K562 (cell line): ENCODE measurements around the gene TEAD3. TPM values are rescaled to one million over a fixed set of nuclear protein-coding genes. Genes with fewer than 3 reads are reported as not detected.

Experiments used
- ATAC-seq: fragments of 200-7000 bp; cut with Tn5 transposase; 3 replicates; pipeline ENCODE4 v1.9.1; 2020; ENCODE audit warnings: moderate library complexity
- BruUV-seq: library from RNA; stranded (reverse); fragments of 400-500 nt; replicated peaks from 2 replicates; lab custom pipeline; 2021; lab: Mats Ljungman, UMichigan
- CTCF ChIA-PET: fragments of 300-600 bp; formaldehyde crosslinking; extraction: SDS; loops from one replicate; lab custom pipeline; 2021; ENCODE audit warnings: low intra/inter-chr PET ratio; lab: Yijun Ruan, JAX
- POLR2A ChIA-PET: fragments of 300-600, 350-650 bp; sonication (Branson Sonifier 250); formaldehyde crosslinking; extraction: SDS; loops from one replicate; lab custom pipeline; 2021; ENCODE audit warnings: antibody characterized with exemption, inconsistent platforms; lab: Yijun Ruan, JAX
- DNase-seq, 4 experiments: peaks; one replicate each; pipeline versions ENCODE4 v3.0.0 to v3.0.0-alpha.2; 2011 to 2018; ENCODE audit warnings: low spot score in 3 of 4, mixed read lengths in 3 of 4; ENCODE audit errors: extremely low read depth in 1 of 4
- FAIRE-seq: peaks from 2 replicates; lab custom pipeline; 2011; peaks lifted over from hg19 to GRCh38; lab: Jason Lieb, UNC
- H2AFZ ChIP-seq: 2 replicates; pipeline ENCODE4 v1.6.0; 2011; ENCODE audit warnings: low read depth, low read length, control low read depth, inconsistent platforms
- H3K27ac ChIP-seq: fragments of 200-600 bp; 3 replicates; pipeline ENCODE4 v1.8.0; 2011; ENCODE audit warnings: low read depth, mild to moderate bottlenecking, control low read depth, inconsistent platforms, low read length, moderate library complexity, mixed read lengths; ENCODE audit errors: extremely low read depth
- H3K27me3 ChIP-seq, 2 experiments: fragments of 300-600 bp in 1 of 2; 2 replicates in 1 of 2; 3 replicates in 1 of 2; pipeline versions ENCODE4 v1.6.0 to v1.8.0; 2011; ENCODE audit warnings: inconsistent platforms in 2 of 2, low read length in 2 of 2, mild to moderate bottlenecking in 1 of 2, mixed read lengths in 1 of 2, moderate library complexity in 1 of 2; ENCODE audit not compliant: control insufficient read depth in 2 of 2, insufficient read depth in 2 of 2
- H3K36me3 ChIP-seq: fragments of 300-600 bp; 3 replicates; pipeline ENCODE4 v1.8.0; 2011; ENCODE audit warnings: mild to moderate bottlenecking, low read length, inconsistent platforms; ENCODE audit not compliant: control insufficient read depth, insufficient read depth
- H3K4me1 ChIP-seq, 2 experiments: fragments of 200-600 bp in 1 of 2; replicated peaks in 1 of 2; 2 replicates in 1 of 2; 3 replicates in 1 of 2; pipeline versions ENCODE4 v1.5.1 to v1.8.0; 2011; ENCODE audit warnings: inconsistent platforms in 2 of 2, low read length in 2 of 2, mild to moderate bottlenecking in 1 of 2, mixed read lengths in 1 of 2, moderate library complexity in 1 of 2; ENCODE audit not compliant: control insufficient read depth in 2 of 2, insufficient read depth in 2 of 2
- H3K4me2 ChIP-seq: 2 replicates; pipeline ENCODE4 v1.6.1; 2011; ENCODE audit warnings: low read length, control low read depth, inconsistent platforms, mixed read lengths; ENCODE audit not compliant: insufficient read depth
- H3K4me3 ChIP-seq: fragments of 200-600 bp; sonication (generic), shearing (Covaris generic); 2 replicates; pipeline ENCODE4 v1.5.1; 2016; ENCODE audit warnings: control low read depth, inconsistent platforms
- H3K79me2 ChIP-seq: fragments of 200-600 bp; 3 replicates; pipeline ENCODE4 v1.8.0; 2011; ENCODE audit warnings: low read length, inconsistent platforms; ENCODE audit not compliant: control insufficient read depth, insufficient read depth
- H3K9ac ChIP-seq, 2 experiments: 2 replicates each; pipeline versions ENCODE4 v1.6.0 to v1.6.1; 2011; ENCODE audit warnings: low read depth in 2 of 2, low read length in 2 of 2, control low read depth in 1 of 2, inconsistent platforms in 1 of 2, mild to moderate bottlenecking in 1 of 2, mixed read lengths in 1 of 2; ENCODE audit not compliant: insufficient read depth in 1 of 2
- H3K9me1 ChIP-seq: one replicate; pipeline ENCODE4 v1.6.0; 2011; ENCODE audit warnings: inconsistent platforms, mild to moderate bottlenecking, low read length, moderate library complexity; ENCODE audit not compliant: control insufficient read depth, insufficient read depth
- H3K9me3 ChIP-seq: replicated peaks from 2 replicates; pipeline ENCODE4 v1.5.1; 2011; ENCODE audit warnings: low read depth, low read length, inconsistent platforms; ENCODE audit not compliant: control insufficient read depth, insufficient read depth
- H4K20me1 ChIP-seq: replicated peaks from 2 replicates; pipeline ENCODE4 v1.6.1; 2011; ENCODE audit warnings: low read length, inconsistent platforms, mixed read lengths; ENCODE audit not compliant: control insufficient read depth, insufficient read depth
- BRD9 ChIP-seq: fragments of 450-650 bp; IDR thresholded peaks from 2 replicates; pipeline ENCODE4 v1.6.1; 2018; ENCODE audit warnings: low read depth; ENCODE audit not compliant: partially characterized antibody
- CTCF ChIP-seq, 3 experiments: IDR thresholded peaks in 2 of 3; conservative IDR thresholded peaks in 1 of 3; 2 replicates each; pipeline ENCODE4 v1.5.1; 2011 to 2012; ENCODE audit warnings: low read length in 3 of 3, mild to moderate bottlenecking in 3 of 3, control low read depth in 2 of 3, improper control_type of control experiment in 1 of 3, inconsistent platforms in 1 of 3, low read depth in 1 of 3, mixed read lengths in 1 of 3, moderate library complexity in 1 of 3; ENCODE audit not compliant: insufficient read depth in 2 of 3
- KLF16 ChIP-seq: IDR thresholded peaks from 2 replicates; pipeline ENCODE4 v1.6.1; 2016; ENCODE audit warnings: antibody characterized with exemption
- LEF1 ChIP-seq: fragments of 450-650 bp; IDR thresholded peaks from 2 replicates; pipeline ENCODE4 v1.6.1; 2016; ENCODE audit warnings: mild to moderate bottlenecking
- MYC ChIP-seq, 2 experiments: fragments of 250-450 bp in 1 of 2; sonication (Bioruptor Pico) in 1 of 2; IDR thresholded peaks; 2 replicates each; pipeline versions ENCODE4 v1.5.1 to v1.6.1; 2012 to 2021; ENCODE audit warnings: low read depth in 2 of 2, borderline replicate concordance in 1 of 2, improper control_type of control experiment in 1 of 2, low read length in 1 of 2, mild to moderate bottlenecking in 1 of 2, moderate library complexity in 1 of 2
- NFYB ChIP-seq: IDR thresholded peaks from 2 replicates; pipeline ENCODE4 v1.6.1; 2011; ENCODE audit warnings: mild to moderate bottlenecking, moderate library complexity; ENCODE audit not compliant: insufficient read length; ENCODE audit errors: extremely low read depth
- NR2C1 ChIP-seq, 2 experiments: fragments of 450-650 bp; IDR thresholded peaks; 2 replicates each; pipeline ENCODE4 v1.6.1; 2017; ENCODE audit warnings: mild to moderate bottlenecking in 2 of 2, antibody characterized with exemption in 1 of 2, inconsistent platforms in 1 of 2, missing compliant biosample characterization in 1 of 2, missing genetic modification characterization in 1 of 2
- RAD51 ChIP-seq: fragments of 450-650 bp; IDR thresholded peaks from 2 replicates; pipeline ENCODE4 v1.7.1; 2016; ENCODE audit warnings: low read depth, mild to moderate bottlenecking, borderline replicate concordance
- USF1 ChIP-seq: sonication (generic); formaldehyde crosslinking; IDR thresholded peaks from 2 replicates; pipeline ENCODE4 v1.9.0; 2022; ENCODE audit warnings: mild to moderate bottlenecking, missing genetic modification reagents
- USF2 ChIP-seq: sonication (generic); formaldehyde crosslinking; IDR thresholded peaks from 2 replicates; pipeline ENCODE4 v1.5.0; 2020; ENCODE audit warnings: missing genetic modification reagents
- ZBTB7A ChIP-seq: IDR thresholded peaks from 2 replicates; pipeline ENCODE4 v1.6.1; 2011; ENCODE audit warnings: low read depth, mild to moderate bottlenecking, low read length, moderate library complexity, borderline replicate concordance; ENCODE audit not compliant: control insufficient read depth
- WGBS: fragments of 100-300 bp; shearing (Covaris generic); methylation state at CpG from one replicate; pipeline ENCODE4 v1.1.6; 2016; ENCODE audit warnings: low coverage, mixed read lengths; ENCODE audit not compliant: insufficient coverage; ENCODE audit errors: missing lambda C conversion rate; 5-methylcytosine and 5-hydroxymethylcytosine counted together
- in situ Hi-C: fragments of 300-500 bp; cut with MboI; formaldehyde crosslinking; loops from 4 replicates; pipeline ENCODE4 v1.15.0; 2018; ENCODE audit warnings: inconsistent platforms, mixed read lengths
- intact Hi-C: fragments of 100-400 bp; cut with micrococcal nuclease; formaldehyde crosslinking; loops from 2 replicates; pipeline ENCODE4 v1.14.2; 2022
- polyA plus RNA-seq, 8 experiments: library from polyadenylated mRNA; depleted of rRNA in 4 of 8; stranded (reverse) in 5 of 8; unstranded in 3 of 8; fragments of >200 nt; fragmentation: Nextera tagmentation in 2 of 8; fragmentation: Illumina TruSeq in 1 of 8; extraction: Ambion mirVana in 2 of 8; extraction: Trizol in 1 of 8; gene quantifications; 2 replicates each; pipeline versions ENCODE4 v1.2.1 to v1.2.3, GENCODE V29; 2011 to 2014; ENCODE audit warnings: inconsistent platforms in 1 of 8, missing spikeins in 1 of 8
- total RNA-seq, 7 experiments: library from RNA; depleted of rRNA in 6 of 7; stranded (reverse); fragments of >200 nt in 6 of 7; fragmentation: Illumina TruSeq in 2 of 7; extraction: Trizol in 2 of 7; gene quantifications; 2 replicates each; pipeline versions ENCODE4 v1.2.1 to v1.2.3, GENCODE V29; 2011 to 2021; ENCODE audit warnings: low replicate concordance in 1 of 7

Gene TEAD3
- total and polyA plus RNA-seq, 9 of the 15 experiments (the other 6 are each of a cell fraction or from before 2014, with no cell fraction given) = 0.63 to 13.2 (median 3.3) TPM

GRCh38 chr6:35441205-35441604, 55.7 kb downstream of the TEAD3 start:
- H3K4me1 ChIP-seq = peaks cover 5 to 13% of the 10 kb centered on the region in 2 experiments; a peak in 3 of 5 replicates
- H4K20me1 ChIP-seq = no peaks in the 10 kb centered on the region
- no peak overlapping the region for H3K4me2 ChIP-seq
- no peak overlapping the region for H2AFZ ChIP-seq
- DNase-seq (no peak), FAIRE-seq (no peak), ATAC-seq (no peak)
- intact Hi-C loops = no loop called here
- H3K27ac ChIP-seq = no peak overlapping the region
- BruUV-seq = no TSS peak
- H3K36me3 ChIP-seq = no peaks in the 10 kb centered on the region
- CTCF ChIA-PET = interaction anchor here (1.4 kb wide), 1 partner anchor 8 kb away, joined by 4 read pairs; no protein-coding TSS in a partner anchor
- in situ Hi-C loops = no loop called here
- TF ChIP-seq LEF1 = no peak
- no peaks in the 10 kb centered on the region for H3K9me1 ChIP-seq
- H3K9me3 ChIP-seq = no peaks in the 10 kb centered on the region
- peaks cover 4 to 12% of the 10 kb centered on the region in 2 experiments; a peak in 4 of 5 replicates for H3K27me3 ChIP-seq
- H3K4me3 ChIP-seq = no peak overlapping the region
- POLR2A ChIA-PET = no interaction called here
- H3K79me2 ChIP-seq = no peaks in the 10 kb centered on the region
- 32% methylated on average over 3 of the region's 3 CpGs for WGBS
- H3K9ac ChIP-seq = no peak overlapping the region; a peak in 1 of 4 replicates

GRCh38 chr6:35439308-35439707, 57.6 kb downstream of the TEAD3 start:
- Histone ChIP-seq H3K4me3 (no peak overlapping the region), H3K9ac (no peak overlapping the region), H3K4me1 (peaks cover 5 to 17% of the 10 kb centered on the region in 2 experiments; a peak in 4 of 5 replicates), H3K4me2 (no peak overlapping the region), H2AFZ (peak overlapping the region; percentile 80), H3K79me2 (no peaks in the 10 kb centered on the region), H3K9me1 (no peaks in the 10 kb centered on the region), H3K36me3 (no peaks in the 10 kb centered on the region), H4K20me1 (no peaks in the 10 kb centered on the region), H3K9me3 (no peaks in the 10 kb centered on the region), H3K27me3 (peaks cover 0 to 5% of the 10 kb centered on the region in 2 experiments; a peak in 1 of 5 replicates), H3K27ac (no peak overlapping the region)
- BruUV-seq = no TSS peak
- FAIRE-seq (peak; percentile 77), DNase-seq (peak; percentile 65 to 74 (median 70)), ATAC-seq (peak; percentile 90)
- WGBS = 0% methylated on average over 3 of the region's 3 CpGs
- POLR2A ChIA-PET = no interaction called here
- CTCF ChIA-PET = no interaction called here
- intact Hi-C loops = no loop called here
- in situ Hi-C loops = no loop called here
- TF ChIP-seq BRD9 = no peak
- peak; percentile 60 for TF ChIP-seq NFYB
- peak; percentile 53; the same call in 1 of the 2 replicates for TF ChIP-seq ZBTB7A
- peak; percentile 65 for TF ChIP-seq USF2 (CRISPR knock-in tag)
- peak; percentile 80 for TF ChIP-seq USF1
- peak; percentile 8 to 25 (median 16); a peak in 1 of 6 replicates for TF ChIP-seq CTCF (IDR thresholded peaks at IDR 0.05 in 2 of 3, conservative IDR thresholded peaks at IDR 0.05 in 1 of 3; ENCODE audit: insufficient read depth in 2 of 3, low read depth in 1 of 3, low read length in 3 of 3)
- TF ChIP-seq MYC (IDR thresholded peaks at IDR 0.05; ENCODE audit: low read depth, low read length) = peak; percentile 27; the same call in 1 of the 2 replicates
- no peak for TF ChIP-seq MYC (CRISPR knock-in tag; IDR thresholded peaks at IDR 0.05; ENCODE audit: borderline replicate concordance, low read depth)
- TF ChIP-seq KLF16 = no peak
- TF ChIP-seq NR2C1 (IDR thresholded peaks at IDR 0.05) = peak; percentile 46; the same call in 1 of the 2 replicates
- no peak for TF ChIP-seq NR2C1 (tag; IDR thresholded peaks at IDR 0.05)
- 0 out of 2 replicates have a peak, but pooled peaks have one; percentile 32 for TF ChIP-seq RAD51
